KMS-11 (cell line): ENCODE data around the gene DISC1.

Source experiments
- H2AFZ ChIP-seq: fragments of 200-600 bp; sonication (generic); 2 replicates; pipeline ENCODE4 v1.6.1; 2016; ENCODE audit warnings: antibody characterized with exemption, mixed run types, low read depth
- H3K27ac ChIP-seq: fragments of 200-600 bp; sonication (generic); 2 replicates; pipeline ENCODE4 v1.6.1; 2016; ENCODE audit warnings: mild to moderate bottlenecking, mixed run types
- H3K27me3 ChIP-seq: fragments of 200-600 bp; sonication (generic); 2 replicates; pipeline ENCODE4 v1.6.1; 2017; ENCODE audit warnings: mild to moderate bottlenecking, low read depth, mixed run types, moderate library complexity; ENCODE audit not compliant: insufficient read depth
- H3K36me3 ChIP-seq: fragments of 200-600 bp; sonication (generic); 2 replicates; pipeline ENCODE4 v1.6.1; 2017; ENCODE audit warnings: mild to moderate bottlenecking, mixed run types; ENCODE audit not compliant: insufficient read depth
- H3K4me1 ChIP-seq: fragments of 200-600 bp; sonication (generic); 2 replicates; pipeline ENCODE4 v1.6.1; 2016; ENCODE audit warnings: mild to moderate bottlenecking, low read depth, mixed run types; ENCODE audit not compliant: poor library complexity, severe bottlenecking
- H3K4me2 ChIP-seq: fragments of 200-600 bp; sonication (generic); 2 replicates; pipeline ENCODE4 v1.7.0; 2016; ENCODE audit warnings: mild to moderate bottlenecking, mixed run types
- H3K4me3 ChIP-seq: fragments of 200-600 bp; sonication (generic); IDR thresholded peaks from 2 replicates; pipeline ENCODE4 v1.6.1; 2017; ENCODE audit warnings: low read depth, low read length, mixed read lengths; ENCODE audit not compliant: insufficient read depth
- H3K79me2 ChIP-seq: fragments of 200-600 bp; sonication (generic); 2 replicates; pipeline ENCODE4 v1.6.1; 2016; ENCODE audit warnings: low read depth, mixed run types; ENCODE audit not compliant: insufficient read depth
- H3K9ac ChIP-seq: fragments of 200-600 bp; sonication (generic); 2 replicates; pipeline ENCODE4 v1.6.1; 2016; ENCODE audit warnings: mild to moderate bottlenecking, mixed run types
- H4K20me1 ChIP-seq: fragments of 200-600 bp; sonication (generic); 2 replicates; pipeline ENCODE4 v1.6.1; 2016; ENCODE audit warnings: mild to moderate bottlenecking, mixed run types; ENCODE audit not compliant: insufficient read depth
- TF ChIP-seq, protein P1 (sequence below): fragments of 200-600 bp; sonication (generic); conservative IDR thresholded peaks from 2 replicates; pipeline ENCODE4 v1.6.1; 2017; ENCODE audit warnings: low read depth, mild to moderate bottlenecking, antibody characterized with exemption, low read length, moderate library complexity, mixed read lengths

The DISC1 gene

DNA sequence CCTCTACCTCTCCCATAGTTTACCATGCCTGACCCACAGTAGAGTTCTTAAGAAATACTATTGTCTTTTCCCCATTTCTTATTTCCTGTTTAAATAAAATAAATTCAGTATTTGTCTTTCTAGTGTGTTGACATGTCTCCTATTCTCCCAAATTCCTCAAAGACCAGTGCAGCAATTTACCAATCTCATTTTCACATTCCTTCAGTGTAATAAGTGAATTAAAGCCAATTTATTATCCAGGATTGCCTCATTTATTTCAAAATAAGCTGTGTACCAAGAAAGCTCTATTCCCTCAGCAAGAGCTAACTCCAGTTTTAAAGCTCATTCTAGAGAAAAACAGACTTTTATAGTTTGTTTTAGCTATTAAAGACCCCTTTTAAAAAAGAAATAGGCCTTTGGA lies 49.9 kb downstream of the DISC1 start:
- no peaks in the 10 kb centered on the region for H3K4me1 ChIP-seq
- H3K79me2 ChIP-seq = no peaks in the 10 kb centered on the region
- no peaks in the 10 kb centered on the region for H3K27me3 ChIP-seq
- H3K36me3 ChIP-seq = no peaks in the 10 kb centered on the region
- H4K20me1 ChIP-seq = no peaks in the 10 kb centered on the region
- H3K4me3 ChIP-seq = no peak overlapping the region
- H3K4me2 ChIP-seq = no peak overlapping the region
- TF ChIP-seq, protein P1, sequence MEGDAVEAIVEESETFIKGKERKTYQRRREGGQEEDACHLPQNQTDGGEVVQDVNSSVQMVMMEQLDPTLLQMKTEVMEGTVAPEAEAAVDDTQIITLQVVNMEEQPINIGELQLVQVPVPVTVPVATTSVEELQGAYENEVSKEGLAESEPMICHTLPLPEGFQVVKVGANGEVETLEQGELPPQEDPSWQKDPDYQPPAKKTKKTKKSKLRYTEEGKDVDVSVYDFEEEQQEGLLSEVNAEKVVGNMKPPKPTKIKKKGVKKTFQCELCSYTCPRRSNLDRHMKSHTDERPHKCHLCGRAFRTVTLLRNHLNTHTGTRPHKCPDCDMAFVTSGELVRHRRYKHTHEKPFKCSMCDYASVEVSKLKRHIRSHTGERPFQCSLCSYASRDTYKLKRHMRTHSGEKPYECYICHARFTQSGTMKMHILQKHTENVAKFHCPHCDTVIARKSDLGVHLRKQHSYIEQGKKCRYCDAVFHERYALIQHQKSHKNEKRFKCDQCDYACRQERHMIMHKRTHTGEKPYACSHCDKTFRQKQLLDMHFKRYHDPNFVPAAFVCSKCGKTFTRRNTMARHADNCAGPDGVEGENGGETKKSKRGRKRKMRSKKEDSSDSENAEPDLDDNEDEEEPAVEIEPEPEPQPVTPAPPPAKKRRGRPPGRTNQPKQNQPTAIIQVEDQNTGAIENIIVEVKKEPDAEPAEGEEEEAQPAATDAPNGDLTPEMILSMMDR = no peak
- H2AFZ ChIP-seq = no peak overlapping the region
- H3K27ac ChIP-seq = no peak overlapping the region
- H3K9ac ChIP-seq = no peak overlapping the region

- Histone ChIP-seq H3K9ac (no peak overlapping the region), H2AFZ (no peak overlapping the region), H3K4me3 (no peak overlapping the region), H3K4me1 (no peaks in the 10 kb centered on the region), H3K36me3 (no peaks in the 10 kb centered on the region), H3K27ac (no peak overlapping the region), H4K20me1 (no peaks in the 10 kb centered on the region), H3K4me2 (no peak overlapping the region), H3K79me2 (no peaks in the 10 kb centered on the region), H3K27me3 (no peaks in the 10 kb centered on the region)
- TF ChIP-seq, protein P1 = no peak
Measured at GRCh38 chr1:231677442-231677841, 50.9 kb downstream of the DISC1 start.

DNA sequence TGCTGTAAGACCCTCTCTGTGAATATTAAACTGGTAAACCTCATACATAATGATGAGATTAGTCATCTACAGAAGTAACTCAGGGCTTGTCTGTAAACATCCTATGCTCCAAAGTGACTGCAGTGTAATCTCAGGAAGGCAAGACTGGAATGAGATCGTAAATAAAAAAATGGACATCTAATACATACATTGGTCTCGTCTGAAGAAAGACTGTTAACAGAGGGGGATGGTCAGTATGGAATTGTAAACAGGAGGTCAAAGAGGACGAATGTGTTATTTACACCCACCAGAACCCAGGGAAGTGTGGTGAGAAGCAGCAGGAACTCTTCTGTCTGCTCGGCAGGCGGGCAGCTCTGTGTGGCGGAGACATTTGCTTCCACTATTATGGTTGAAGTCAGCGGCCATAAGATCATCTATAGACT lies 51.4 kb downstream of the DISC1 start:
- no peak overlapping the region for H3K4me3 ChIP-seq
- no peaks in the 10 kb centered on the region for H4K20me1 ChIP-seq

GRCh38 chr1:231679109-231679508 lies 52.5 kb downstream of the DISC1 start:
- Histone ChIP-seq H3K27ac (no peak overlapping the region), H2AFZ (no peak overlapping the region), H3K9ac (no peak overlapping the region), H4K20me1 (no peaks in the 10 kb centered on the region), H3K4me2 (no peak overlapping the region), H3K4me1 (no peaks in the 10 kb centered on the region), H3K27me3 (no peaks in the 10 kb centered on the region), H3K4me3 (no peak overlapping the region), H3K79me2 (no peaks in the 10 kb centered on the region), H3K36me3 (no peaks in the 10 kb centered on the region)
- TF ChIP-seq, protein P1 = no peak

More for the DNA sequence above, 51.4 kb downstream of the DISC1 start:
- TF ChIP-seq, protein P1 = no peak
- Histone ChIP-seq H3K27ac (no peak overlapping the region), H3K4me1 (no peaks in the 10 kb centered on the region), H3K4me2 (no peak overlapping the region), H3K27me3 (no peaks in the 10 kb centered on the region), H3K36me3 (no peaks in the 10 kb centered on the region), H3K79me2 (no peaks in the 10 kb centered on the region), H3K9ac (no peak overlapping the region), H2AFZ (no peak overlapping the region)
